Right lung (tissue), 5 donors: Measurements from ENCODE around the gene HS1BP3. TPM values are rescaled to one million over a fixed set of nuclear protein-coding genes. Genes with fewer than 3 reads are reported as not detected.
A peak's percentile ranks its signal among the peaks of the same experiment; 100 is the strongest.

Source experiments
- DNase-seq, 2 donors: peaks; one replicate each; pipeline ENCODE4 v3.0.0-alpha.2; 2013
- polyA plus RNA-seq, 5 donors: library from polyadenylated mRNA; unstranded; fragments of 120-200 nt; gene quantifications; one replicate each; pipeline versions ENCODE4 v1.2.1 to v1.2.3, GENCODE V29; 2013; ENCODE audit warnings: inconsistent platforms in 1 of 5, low replicate concordance in 1 of 5; ENCODE audit not compliant: insufficient read length in 5 of 5, insufficient read depth in 1 of 5

Gene HS1BP3
- polyA plus RNA-seq, 5 donors, result 10.8 to 15.2 (median 13.0) TPM

DNA sequence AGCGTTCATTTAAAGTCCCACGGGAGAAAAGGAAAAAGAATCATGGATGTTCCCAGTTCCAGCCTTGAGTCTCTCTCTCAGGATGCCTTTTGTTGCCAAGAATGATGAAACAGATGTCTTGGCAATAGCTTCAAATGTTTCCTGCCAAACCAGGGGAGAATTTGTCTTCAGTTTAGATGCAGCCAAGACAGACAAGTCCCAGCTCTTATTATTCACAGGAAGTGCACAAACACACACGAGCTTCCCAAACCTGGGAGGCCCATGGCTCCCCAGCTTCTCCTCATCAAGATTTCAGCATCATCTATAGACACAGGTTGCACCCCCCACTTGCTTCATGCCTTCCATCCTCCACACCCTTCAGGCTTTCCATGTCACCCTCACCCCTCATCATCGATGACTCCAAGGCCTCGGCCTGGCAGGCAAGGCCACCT is 45.9 kb downstream of the HS1BP3 start:
- DNase-seq, result peak in 1 of 2 donors; percentile 64

DNA sequence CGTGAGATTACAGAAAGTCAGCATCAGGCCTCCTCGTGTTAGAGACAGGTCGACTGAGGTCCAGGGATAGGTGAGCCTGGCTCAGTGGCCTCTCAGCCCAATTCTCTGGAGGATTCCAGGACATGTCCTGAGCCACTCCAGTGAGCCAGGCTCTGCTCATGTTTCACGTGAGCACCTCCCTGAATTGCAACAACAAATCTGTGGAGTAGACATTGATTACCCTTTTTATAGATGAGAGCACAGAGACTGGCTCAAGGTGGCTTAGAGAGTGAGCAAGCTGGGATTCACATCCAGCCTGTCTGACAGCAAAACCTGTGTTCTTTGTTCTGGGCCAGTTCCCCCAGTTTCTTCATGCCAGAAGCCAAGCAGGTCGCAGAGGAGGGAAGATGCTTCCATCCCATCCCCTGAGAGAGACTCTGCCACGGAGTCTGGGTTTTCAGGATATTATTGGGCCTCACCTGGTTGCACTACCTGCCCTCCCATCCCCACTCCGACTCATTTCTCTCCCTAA is 46.4 kb downstream of the HS1BP3 start:
- no peak for DNase-seq

DNA sequence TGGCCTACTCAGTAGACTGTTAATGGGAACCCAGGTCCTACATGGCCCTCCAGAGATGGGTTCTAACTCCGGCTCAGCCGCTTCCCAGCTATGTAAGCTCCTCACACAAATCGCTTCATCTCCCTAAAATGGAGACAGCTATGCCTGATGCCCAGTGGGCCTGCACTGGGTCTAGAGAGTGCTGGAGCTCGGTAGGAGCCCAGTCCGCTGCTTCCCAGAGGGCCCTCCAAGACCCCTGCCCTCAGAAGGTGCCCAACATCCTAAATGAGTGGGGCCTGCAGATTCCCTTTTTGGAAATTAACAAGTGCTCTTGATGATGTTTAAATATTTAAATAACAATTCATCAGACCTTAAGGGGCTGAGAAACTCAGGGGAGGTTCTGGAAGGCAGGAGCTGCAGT is 47.1 kb downstream of the HS1BP3 start:
- no peak for DNase-seq

DNA sequence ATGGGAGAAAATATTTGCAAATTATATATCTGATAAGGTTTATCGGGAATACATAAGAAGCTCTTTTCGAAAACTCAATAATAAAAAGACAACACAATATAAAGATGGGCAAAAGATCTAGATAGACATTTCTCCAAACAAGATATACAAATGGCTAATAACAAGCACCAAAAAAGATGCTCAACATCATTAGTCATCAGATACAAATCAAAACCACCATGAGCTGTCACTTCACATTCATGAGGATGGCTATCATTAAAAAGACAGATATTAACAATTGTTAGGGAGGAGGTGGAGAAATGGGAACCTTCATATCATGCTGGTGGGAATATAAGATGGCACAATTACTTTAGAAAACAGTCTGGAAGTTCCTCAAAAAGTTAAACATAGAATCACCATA is 48.1 kb downstream of the HS1BP3 start:
- no peak for DNase-seq

DNA sequence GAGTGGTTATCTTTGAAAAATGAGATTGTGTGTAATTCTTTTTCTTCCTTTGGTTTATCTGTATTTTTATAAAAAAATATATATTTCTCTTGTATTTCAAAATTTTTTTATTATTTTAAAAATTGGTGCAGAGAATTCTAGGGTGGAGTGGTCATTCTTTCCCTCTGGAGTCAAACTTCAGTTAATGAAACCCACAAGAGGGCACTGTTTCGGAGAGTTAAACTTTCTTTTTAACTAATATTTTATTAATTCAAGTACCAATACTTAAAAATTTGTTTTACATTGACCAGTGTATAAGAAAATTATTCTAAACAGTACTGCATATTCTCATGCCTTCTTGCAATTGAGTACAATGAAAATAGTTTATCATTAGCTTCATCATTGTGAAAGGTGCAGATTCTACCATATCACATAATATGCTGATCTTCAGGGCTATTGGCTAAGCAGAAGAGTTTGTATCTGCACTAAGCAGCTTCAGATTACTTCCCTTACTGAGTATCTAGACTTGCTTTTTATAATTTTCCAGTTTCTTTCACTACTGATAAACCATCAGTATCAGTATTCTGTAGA is 50.1 kb downstream of the HS1BP3 start:
- no peak for DNase-seq

DNA sequence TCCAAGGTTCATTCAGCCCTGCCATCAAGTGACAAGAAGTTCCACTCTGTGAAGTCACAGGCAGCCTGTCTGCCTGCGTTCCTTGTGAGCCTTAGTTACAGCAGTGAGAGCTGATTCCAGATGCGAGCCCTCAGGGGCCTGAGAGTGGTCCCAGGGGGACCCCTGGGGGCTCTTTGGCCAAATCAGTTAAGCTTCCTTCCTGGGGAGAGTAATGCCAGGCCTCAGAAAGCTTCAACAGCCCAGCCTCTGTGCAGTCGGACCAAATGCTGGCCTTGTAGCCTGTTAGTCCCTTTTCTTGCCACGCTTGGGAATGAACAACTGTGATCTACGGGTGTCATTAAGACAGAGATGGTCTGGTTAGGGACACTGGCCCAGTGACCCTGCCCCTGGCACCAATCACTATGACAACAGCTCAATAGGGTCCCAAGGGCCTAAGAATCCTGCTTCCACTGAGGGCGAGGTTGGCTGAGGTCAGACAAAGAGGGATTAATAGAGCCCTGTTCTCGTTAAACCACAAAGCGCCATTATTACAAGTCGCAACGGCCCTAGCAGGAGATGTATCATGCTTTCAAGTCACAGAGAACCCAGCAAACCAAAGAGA is 50.9 kb downstream of the HS1BP3 start:
- DNase-seq, result no peak

DNA sequence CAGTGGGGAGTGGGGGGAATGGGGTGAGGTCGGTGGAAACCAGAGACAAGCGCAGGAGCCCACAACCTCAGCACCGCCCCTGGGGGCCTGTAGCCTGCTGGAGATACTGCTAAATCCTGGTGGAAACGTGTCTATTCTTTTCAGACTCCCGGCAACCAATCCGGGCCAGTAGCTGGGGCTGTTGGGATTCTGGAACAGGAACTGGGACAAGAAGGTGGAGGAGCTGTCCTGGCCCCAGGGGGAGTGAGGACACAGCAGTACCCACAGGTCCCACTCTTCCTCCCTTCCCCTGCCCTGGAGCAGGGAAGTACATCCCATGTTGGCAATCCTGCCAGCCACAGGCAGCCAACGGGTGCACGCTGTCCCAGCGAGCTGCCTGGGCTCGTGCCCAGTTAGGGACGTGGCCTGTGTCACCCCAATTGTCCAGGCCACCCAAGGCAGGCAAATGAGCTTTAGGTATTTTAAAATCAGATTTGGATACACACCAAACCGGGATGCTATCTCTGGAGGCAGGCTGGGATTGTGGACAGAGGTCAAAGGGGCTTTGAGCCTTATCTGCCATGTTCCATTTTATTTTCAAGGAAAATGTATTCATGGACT is 51.8 kb downstream of the HS1BP3 start:
- no peak for DNase-seq

DNA sequence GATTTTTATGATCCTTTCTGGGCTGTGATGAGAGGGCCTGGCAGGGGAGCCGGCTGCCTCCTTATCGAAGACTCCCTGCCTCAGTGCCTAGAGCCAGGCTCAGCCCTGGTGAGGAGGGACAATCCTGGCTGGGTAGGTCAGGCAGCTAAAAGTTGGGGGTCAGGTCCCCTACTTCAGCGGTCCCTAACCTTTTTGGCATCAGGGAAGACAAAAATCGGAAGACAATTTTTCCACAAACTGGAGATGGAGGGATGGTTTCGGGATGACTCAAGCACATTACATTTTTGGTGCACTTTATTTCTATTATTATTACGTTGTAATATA is 53.1 kb downstream of the HS1BP3 start:
- no peak for DNase-seq

DNA sequence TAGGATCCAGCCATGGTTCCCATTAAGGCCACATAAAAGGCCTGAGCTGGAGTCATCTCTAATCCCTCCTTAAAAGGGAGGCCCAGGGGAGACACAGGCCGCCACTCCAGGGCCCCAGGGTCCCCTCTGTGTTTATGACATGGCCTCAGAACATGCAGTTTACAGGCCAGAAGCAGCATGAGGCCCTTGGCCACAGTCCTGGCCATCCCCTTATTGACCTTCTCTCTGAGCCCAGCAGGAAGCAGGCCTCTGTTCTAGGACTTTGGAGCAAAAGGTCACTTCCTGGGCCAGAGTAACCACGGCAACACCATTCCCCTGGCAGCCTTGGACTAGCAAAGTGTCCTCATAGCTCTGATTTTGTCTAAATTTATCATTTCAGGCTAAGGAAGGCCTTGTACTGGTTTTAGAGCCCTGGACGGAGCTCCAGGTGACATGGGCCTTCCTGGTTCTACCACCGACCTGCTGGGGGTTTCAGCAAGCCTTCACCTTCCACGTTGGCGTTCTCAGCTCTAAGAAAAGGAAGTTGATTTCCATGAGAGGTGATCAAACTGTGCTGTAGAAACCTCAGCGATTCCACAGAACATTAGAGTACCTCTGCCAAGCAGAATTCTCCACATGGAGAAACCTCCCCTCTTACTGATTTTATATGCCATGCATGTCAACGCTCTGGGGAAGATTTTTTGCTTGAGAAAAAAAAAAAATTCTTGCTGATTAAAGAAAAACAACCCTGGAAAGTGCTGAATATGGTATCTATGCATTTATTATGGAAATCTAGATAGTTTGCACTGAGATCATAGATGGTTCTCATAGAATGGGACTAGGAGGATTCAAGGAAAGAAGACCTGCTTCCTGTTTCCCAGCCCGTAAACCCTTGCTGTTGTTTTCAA is 53.7 kb downstream of the HS1BP3 start:
- peak in 1 of 2 donors; percentile 48 for DNase-seq

DNA sequence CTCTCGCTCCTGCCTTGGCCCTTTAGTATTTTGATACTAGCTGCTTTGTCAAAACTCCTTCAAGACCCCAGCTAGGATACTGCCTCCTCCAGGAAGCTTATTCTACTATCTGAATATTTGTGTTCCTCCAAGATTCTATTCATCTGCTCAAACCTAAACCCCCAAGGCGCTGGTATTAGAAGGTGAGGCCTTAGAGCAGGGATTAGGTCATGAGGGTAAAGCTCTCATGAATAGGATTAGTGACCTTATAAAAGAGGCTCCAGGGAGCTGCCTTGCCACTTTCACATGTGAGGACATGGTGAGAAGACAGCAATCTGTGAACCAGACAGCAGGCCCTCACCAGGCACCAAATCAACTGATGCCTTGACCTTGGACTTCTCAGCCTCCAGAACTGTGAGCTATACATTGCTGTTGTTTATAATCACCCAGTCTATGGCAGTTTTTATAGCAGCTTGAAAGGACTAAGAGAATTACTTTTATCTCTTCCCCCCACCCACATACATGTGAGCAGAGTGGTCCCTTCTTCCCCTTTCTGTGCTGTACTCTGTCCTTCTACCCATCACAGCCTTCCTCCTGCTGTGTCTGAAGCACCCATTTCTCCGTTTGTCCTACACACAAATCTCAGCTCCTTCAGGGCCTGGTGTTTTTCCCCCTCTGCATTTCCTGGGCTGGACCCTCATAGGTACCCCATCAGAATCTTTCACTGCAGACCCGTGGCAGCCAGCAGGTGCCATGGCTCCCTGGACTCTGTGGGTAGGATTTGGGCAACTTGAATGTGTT is 54.5 kb downstream of the HS1BP3 start:
- no peak for DNase-seq

DNA sequence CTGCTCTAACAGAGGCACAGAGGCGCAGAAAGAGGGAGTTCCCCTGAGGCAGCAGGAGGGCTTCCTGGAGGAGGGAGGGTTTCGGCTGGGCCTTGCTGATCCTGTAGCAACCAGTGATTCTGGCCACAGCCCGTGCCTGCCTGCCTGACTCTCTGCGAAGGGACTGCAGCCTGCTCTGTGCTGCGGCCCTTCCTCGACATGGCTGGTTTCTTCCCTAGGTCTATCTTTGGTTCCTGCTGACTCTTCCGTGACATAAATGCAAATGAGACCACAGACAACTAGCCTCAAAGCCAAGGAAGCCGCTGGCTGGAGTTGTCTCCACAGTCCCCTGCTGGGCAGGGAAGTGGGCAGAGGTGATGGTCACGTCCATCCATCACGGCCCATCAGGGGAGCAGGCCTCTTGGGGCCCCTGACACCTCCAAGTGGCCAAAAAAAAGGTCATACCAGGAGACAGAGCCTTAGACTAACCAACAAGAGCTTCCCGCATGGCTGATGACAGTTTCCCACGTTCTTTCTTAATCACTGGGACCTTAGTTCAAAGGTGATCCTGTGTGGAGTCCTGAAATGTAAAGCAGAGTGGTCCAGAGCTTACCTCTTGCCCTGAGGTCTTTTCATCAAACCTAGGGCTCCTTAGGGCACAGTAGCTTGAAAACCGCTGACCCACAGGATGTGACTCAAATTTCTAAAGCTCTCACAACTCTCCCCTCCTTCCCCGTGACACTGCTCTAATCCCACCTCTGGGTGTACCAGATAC is 55.3 kb downstream of the HS1BP3 start:
- DNase-seq, result no peak

DNA sequence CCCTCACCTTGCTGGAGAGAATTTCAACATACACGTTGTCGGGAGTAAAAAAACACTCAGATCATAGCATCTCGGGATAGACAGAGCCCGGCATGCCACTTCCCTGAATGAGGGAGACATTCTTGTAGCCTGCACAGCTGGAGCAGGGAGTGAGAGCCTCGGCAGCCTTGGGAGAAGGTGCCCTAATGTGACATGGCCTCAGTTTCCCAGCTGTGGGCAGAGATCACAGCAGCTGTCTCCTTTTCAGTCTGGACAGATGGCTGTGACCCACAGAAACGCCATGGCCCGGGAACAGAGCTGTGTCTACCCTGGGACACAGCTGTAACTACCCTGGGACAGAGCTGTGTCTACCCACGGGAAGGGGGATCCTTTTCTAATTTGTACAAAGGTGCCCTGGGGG is 55.9 kb downstream of the HS1BP3 start:
- no peak for DNase-seq

DNA sequence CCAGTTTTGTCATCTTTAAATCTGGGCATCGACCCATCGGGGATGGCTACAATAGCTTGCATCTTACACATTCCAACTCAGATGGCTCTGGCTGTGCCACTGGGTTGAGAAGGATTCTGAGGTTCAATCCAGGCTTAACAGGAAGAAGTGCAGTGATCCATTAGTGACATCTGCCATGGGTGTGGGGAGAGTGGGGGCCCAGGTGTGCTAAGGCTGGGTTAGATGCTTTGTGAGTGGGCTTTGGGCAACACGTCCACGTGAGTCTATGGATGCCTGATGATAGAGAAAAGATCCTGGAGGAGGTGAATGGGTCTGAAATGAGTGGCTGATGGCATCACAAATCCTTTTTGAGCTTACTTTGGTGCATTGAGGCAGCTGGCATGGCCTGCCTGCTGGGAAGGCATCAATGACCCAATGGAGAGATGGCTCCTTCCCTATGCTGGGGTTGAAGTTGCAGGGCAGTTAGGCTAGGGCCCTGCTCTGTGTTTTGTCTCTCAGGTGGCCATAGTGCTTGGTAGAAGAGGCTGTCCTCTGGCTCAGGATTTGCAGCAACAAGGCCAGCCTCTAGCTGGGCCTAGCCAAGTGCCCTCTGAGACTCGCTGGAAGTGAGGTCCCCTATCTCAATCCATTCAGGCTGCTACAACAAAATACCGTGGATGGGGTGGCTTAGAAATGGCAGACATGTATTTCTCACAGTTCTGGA is 56.7 kb downstream of the HS1BP3 start:
- no peak for DNase-seq

DNA sequence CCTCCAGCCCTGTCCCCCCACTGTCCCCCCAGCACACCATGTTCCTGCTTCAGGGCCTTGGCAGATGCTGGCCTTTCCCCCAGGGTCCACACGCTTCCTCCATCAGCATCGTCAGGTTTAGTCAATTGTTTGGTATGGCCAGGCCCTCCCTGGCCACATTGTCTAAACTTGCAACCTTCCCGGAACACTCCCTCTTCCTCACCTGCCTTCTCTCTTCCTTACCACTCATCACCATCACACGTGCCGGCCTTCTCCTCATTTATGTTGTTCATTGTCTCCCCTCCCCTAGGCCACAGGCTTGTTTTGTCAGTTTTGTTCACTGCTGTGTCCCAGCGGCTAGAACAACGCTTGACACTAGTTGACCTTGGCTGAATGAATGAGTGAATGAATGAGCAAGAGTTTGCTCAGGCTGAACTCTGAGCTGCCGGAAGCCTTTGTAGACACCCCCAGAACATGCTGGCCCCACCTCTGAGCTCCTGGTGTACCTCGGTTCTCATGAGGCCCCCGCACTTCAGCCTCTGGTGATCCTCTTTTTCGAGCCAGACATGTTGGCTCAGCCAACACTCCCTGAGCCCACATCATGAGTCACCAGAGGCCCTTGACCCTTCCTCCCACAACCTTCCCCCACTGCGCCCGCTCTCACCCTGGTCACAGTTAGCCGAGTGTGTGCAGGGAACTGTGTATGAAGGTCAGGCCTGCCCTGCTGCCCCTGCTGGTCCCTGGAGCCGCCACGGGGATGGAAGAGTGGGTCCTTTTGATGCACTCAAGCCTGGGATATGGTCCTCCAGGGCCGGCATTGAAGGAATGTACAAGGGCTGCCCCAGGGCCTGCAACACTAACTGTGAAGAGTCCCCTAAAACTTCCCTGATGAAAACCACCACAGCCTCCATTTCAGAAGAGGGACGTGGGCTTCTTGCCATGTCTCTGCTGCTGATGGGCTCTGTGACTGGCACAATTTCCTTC is 57.5 kb downstream of the HS1BP3 start:
- DNase-seq, result no peak

DNA sequence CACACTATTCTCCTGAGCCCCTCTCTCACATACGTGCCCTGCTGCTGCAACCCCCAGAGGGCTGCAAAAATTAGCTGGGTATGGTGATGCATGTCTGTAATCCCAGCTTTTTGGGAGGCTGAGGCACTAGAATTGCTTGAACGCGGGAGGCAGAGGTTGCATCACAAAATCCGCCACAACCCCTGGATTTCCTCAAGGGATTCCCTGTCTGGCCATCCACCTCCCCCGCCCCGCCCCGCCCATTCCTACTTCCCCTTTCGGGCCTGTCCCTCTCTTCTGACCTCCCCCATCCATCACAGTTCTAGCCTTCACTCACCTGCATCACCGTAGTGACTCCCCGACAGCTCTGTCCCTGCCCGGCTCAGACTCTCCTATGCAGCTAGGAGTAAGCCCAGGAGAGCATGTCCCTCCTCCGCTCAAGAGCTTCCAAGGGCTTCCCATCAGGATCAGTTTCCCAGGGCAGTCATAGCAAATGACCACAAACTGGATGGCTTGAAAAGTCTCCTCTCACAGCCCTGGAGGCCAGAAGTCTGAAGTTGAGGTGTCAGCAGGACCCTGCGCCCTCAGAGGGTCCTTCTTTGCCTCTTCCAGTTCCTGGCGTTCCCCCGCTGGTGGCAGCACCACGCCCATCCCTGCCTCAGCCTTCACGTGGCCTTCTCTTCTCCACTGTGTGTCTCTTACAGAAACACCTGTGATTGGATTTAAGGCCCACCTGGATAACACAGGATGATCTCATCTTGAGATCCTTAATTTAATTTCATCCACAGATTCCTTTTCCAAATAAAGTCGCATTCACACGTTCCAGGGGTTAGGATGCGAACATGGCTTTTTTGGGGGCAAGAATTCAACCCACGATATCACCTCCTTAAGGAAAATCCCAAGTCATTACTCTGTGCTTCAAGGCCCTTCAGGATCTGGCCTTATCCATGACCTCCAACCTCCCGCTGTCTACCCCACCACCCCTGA is 58.5 kb downstream of the HS1BP3 start:
- no peak for DNase-seq

DNA sequence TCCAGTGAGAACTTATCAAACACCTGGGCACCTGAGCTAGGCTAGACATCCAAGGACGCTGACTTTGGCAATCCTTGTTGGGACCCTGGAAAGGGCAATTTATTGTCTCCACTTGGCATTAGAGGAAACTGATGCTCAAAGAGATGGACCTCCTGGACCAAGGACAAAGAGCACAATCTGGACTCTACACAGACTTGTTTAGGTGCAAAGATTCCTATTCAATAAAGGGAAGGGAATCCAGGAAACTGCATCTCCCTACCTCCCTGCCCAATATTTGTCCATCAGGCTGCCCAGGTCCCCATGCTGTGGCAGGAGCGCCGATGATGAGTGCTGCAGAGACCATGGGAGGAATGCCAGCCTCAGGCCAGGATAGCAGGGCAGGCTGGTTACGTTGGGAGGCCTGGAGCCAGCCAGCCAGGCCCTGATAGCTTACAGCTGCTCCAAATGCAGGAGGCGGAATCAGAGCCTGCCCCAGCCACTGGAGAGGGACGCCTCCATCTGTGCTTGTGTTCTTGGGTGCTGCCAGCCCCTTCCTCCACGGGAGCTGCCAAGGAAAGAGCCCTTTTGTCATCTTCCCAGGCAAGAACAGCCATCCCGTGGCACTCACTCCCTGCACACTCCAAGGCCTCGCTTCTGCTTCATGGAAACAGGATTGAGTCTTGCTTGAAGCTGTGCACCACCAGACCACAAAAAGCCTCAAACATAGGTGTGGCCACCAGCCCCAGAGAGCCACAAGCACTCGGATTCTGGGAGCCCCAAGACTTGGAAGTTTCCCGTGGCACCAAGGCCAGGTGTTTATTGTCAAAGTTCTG is 60.0 kb downstream of the HS1BP3 start:
- DNase-seq, result no peak
